ENCODE data around the gene TPK1. TPM values are rescaled to one million over a fixed set of nuclear protein-coding genes. Genes with fewer than 3 reads are reported as not detected.

The TPK1 gene
- total RNA-seq, 2 donors from 2014 or later = 4.5 to 5.1 TPM

GRCh38 chr7:144710791-144711190, 125.1 kb downstream of the TPK1 start:
- 84% methylated on average over 4 of the region's 4 CpGs for WGBS
- no peak for DNase-seq (ENCODE audit: low spot score)
- no peak overlapping the region for H3K27ac ChIP-seq
- no peaks in the 10 kb centered on the region for H3K36me3 ChIP-seq
- TF ChIP-seq POLR2AphosphoS5 (IDR thresholded peaks at IDR 0.05) (no peak), POLR2A (IDR thresholded peaks at IDR 0.05) (no peak), CTCF (IDR thresholded peaks at IDR 0.05) (no peak)
- H3K4me3 ChIP-seq = no peak overlapping the region
- intact Hi-C loops (cut with DNase I) = no loop called here
- no peaks in the 10 kb centered on the region for H3K4me1 ChIP-seq (replicated peaks)
- no peaks in the 10 kb centered on the region for H3K9me3 ChIP-seq
- no peaks in the 10 kb centered on the region for H3K27me3 ChIP-seq (replicated peaks; ENCODE audit: insufficient read depth)

DNA sequence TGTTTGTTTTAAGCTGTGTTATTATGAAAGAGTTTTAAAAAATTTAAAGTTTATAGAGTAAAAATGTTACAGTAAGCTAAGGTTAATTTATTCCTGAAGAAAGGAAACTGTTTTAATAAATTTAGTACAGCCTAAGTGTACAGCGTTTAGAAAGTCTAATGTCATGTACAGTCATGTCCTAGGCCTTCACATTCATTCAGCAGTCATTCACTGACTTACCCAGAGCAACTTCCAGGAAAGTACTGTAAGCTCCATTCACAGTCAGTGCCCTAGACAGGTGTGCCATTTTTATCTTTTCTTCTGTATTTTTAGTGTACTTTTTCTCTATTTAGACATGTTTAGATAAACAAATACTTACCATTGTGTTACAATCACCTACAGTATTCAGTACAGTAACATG, 126.8 kb downstream of the TPK1 start:
- DNase-seq (ENCODE audit: low spot score) = no peak
- 54% methylated on average over 1 of the region's 1 CpG for WGBS
- Histone ChIP-seq H3K36me3 (no peaks in the 10 kb centered on the region), H3K4me3 (no peak overlapping the region), H3K27me3 (replicated peaks; ENCODE audit: insufficient read depth) (no peaks in the 10 kb centered on the region), H3K9me3 (no peaks in the 10 kb centered on the region), H3K4me1 (replicated peaks) (no peaks in the 10 kb centered on the region), H3K27ac (no peak overlapping the region)
- no peak for TF ChIP-seq CTCF (IDR thresholded peaks at IDR 0.05)
- no peak for TF ChIP-seq POLR2AphosphoS5 (IDR thresholded peaks at IDR 0.05)
- no peak for TF ChIP-seq POLR2A (IDR thresholded peaks at IDR 0.05)
- intact Hi-C loops (cut with DNase I) = no loop called here

GRCh38 chr7:144691240-144691639, 144.6 kb downstream of the TPK1 start:
- no peak for DNase-seq (ENCODE audit: low spot score)
- no peak overlapping the region for H3K27ac ChIP-seq
- no peaks in the 10 kb centered on the region for H3K27me3 ChIP-seq (replicated peaks; ENCODE audit: insufficient read depth)
- no peak overlapping the region for H3K4me3 ChIP-seq
- no peaks in the 10 kb centered on the region for H3K36me3 ChIP-seq
- H3K9me3 ChIP-seq = no peaks in the 10 kb centered on the region
- intact Hi-C loops (cut with DNase I) = no loop called here
- no peaks in the 10 kb centered on the region for H3K4me1 ChIP-seq (replicated peaks)
- TF ChIP-seq POLR2A (IDR thresholded peaks at IDR 0.05) = no peak
- TF ChIP-seq CTCF (IDR thresholded peaks at IDR 0.05) = no peak
- TF ChIP-seq POLR2AphosphoS5 (IDR thresholded peaks at IDR 0.05) = no peak

DNA sequence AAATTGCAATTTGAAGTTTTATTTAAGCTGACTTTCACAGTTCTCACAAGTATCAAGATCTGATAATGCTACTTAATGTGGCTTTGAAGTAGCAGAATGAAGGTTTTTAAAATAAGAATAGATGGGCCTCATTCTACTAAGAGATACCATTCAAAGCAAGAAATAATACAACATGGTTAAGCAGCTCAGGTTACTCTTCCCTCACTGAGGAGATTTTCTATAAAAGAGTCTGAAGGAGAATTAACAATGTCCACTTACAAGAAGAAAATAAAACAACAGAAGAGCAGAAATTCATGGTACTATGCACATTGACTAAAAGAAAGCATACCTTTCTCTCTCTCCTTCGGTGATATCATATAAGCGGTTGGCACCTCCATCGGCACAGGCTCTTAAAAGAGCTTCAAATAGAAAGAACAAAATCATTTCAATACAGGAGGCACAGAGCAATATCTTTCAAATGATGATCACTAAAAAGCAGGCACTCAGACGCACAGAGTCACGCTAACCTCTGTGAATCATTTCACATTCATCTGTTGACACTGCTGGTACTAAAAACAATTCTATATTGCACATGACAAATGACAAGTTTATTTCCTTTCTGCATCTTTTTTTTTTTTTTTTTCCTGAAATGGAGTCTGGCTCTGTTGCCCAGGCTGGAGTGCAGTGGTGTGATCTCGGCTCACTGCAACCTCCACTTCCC, 153.1 kb downstream of the TPK1 start:
- WGBS = 85% methylated on average over 6 of the region's 6 CpGs
- no peak overlapping the region for H3K27ac ChIP-seq
- intact Hi-C loops (cut with DNase I) = no loop called here
- TF ChIP-seq POLR2A (IDR thresholded peaks at IDR 0.05) (no peak), POLR2AphosphoS5 (IDR thresholded peaks at IDR 0.05) (no peak), CTCF (IDR thresholded peaks at IDR 0.05) (no peak)
- H3K9me3 ChIP-seq = no peaks in the 10 kb centered on the region
- H3K36me3 ChIP-seq = no peaks in the 10 kb centered on the region
- H3K27me3 ChIP-seq (replicated peaks; ENCODE audit: insufficient read depth) = no peaks in the 10 kb centered on the region
- no peak overlapping the region for H3K4me3 ChIP-seq
- no peaks in the 10 kb centered on the region for H3K4me1 ChIP-seq (replicated peaks)
- no peak for DNase-seq (ENCODE audit: low spot score)

DNA sequence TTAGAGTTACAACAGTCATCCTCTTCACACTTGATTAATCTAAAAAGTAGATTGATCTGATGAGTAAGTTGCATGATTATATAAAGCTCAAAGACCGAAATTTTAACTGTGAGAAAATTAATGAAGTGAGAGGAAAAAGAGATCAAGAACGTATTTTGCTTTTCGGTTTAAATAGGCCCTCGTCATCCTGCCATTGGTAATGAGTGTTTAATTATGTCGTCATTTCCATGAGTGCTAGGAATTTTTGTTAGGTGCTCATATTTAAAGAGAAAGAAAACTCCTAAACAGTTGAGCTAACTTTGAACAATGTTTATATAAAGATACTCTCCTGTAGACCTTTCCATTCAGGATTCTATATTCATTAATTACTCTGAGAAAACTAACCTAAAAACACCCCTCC, 159.4 kb downstream of the TPK1 start:
- intact Hi-C loops (cut with DNase I) = no loop called here
- H3K27ac ChIP-seq = no peak overlapping the region
- H3K27me3 ChIP-seq (replicated peaks; ENCODE audit: insufficient read depth) = no peaks in the 10 kb centered on the region
- no peak overlapping the region for H3K4me3 ChIP-seq
- DNase-seq (ENCODE audit: low spot score) = no peak
- 72% methylated on average over 5 of the region's 5 CpGs for WGBS
- no peaks in the 10 kb centered on the region for H3K4me1 ChIP-seq (replicated peaks)
- H3K9me3 ChIP-seq = no peaks in the 10 kb centered on the region
- no peaks in the 10 kb centered on the region for H3K36me3 ChIP-seq
- TF ChIP-seq CTCF (IDR thresholded peaks at IDR 0.05) (no peak), POLR2A (IDR thresholded peaks at IDR 0.05) (no peak), POLR2AphosphoS5 (IDR thresholded peaks at IDR 0.05) (no peak)
